Upper lobe of left lung (tissue), 6 donors: ENCODE measurements around the gene PLEKHG7. TPM values are rescaled to one million over a fixed set of nuclear protein-coding genes. Genes with fewer than 3 reads are reported as not detected.
A peak's percentile ranks its signal among the peaks of the same experiment; 100 is the strongest.
"Not testable (repeated sequence)": the region's sequence is repeated elsewhere in the genome, so short reads cannot be mapped to it uniquely, and the experiment has no call there.

Experiments used
- ATAC-seq, 2 donors: fragments of 200-7000 bp; cut with Tn5 transposase; one replicate each; pipeline ENCODE4 v1.9.1; 2022; ENCODE audit warnings: mild to moderate bottlenecking in 2 of 2, moderate library complexity in 2 of 2; ENCODE audit not compliant: low FRiP score in 2 of 2
- DNase-seq, 2 donors: peaks; one replicate each; pipeline ENCODE4 v3.0.0-alpha.2; 2019 to 2020
- H3K27ac ChIP-seq, 4 donors: fragments of 200-600 bp; sonication (generic); one replicate each; pipeline ENCODE4 v1.5.1; 2016 to 2019
- H3K27me3 ChIP-seq, 4 donors: fragments of 200-600 bp; sonication (generic); one replicate each; pipeline ENCODE4 v1.5.1; 2017 to 2019
- H3K36me3 ChIP-seq, 4 donors: fragments of 200-600 bp; sonication (generic); one replicate each; pipeline ENCODE4 v1.5.1; 2016 to 2019
- H3K4me1 ChIP-seq, 4 donors: fragments of 200-600 bp; sonication (generic); one replicate each; pipeline ENCODE4 v1.5.1; 2018 to 2019
- H3K4me3 ChIP-seq, 4 donors: fragments of 200-600 bp; sonication (generic); one replicate each; pipeline ENCODE4 v1.5.1; 2017 to 2019; ENCODE audit warnings: mild to moderate bottlenecking in 2 of 4, moderate library complexity in 1 of 4
- H3K9me3 ChIP-seq, 4 donors: fragments of 200-600 bp; sonication (generic); one replicate each; pipeline ENCODE4 v1.5.1; 2018 to 2019
- EP300 ChIP-seq, 4 donors: sonication (generic); formaldehyde crosslinking; IDR thresholded peaks; one replicate each; pipeline ENCODE4 v1.5.1; 2017; ENCODE audit warnings: antibody characterized with exemption in 4 of 4, control low read depth in 2 of 4
- POLR2A ChIP-seq, 4 donors: fragments of 450-650 bp; IDR thresholded peaks; one replicate each; pipeline ENCODE4 v1.5.1; 2016 to 2017; ENCODE audit warnings: antibody characterized with exemption in 4 of 4, mild to moderate bottlenecking in 2 of 4
- POLR2AphosphoS5 ChIP-seq, 2 donors: sonication (generic); formaldehyde crosslinking; IDR thresholded peaks; one replicate each; pipeline ENCODE4 v1.5.1; 2017; ENCODE audit warnings: antibody characterized with exemption in 2 of 2
- WGBS, 2 donors: methylation state at CpG; one replicate each; pipeline ENCODE4 v1.1.5; 2017 to 2018; 5-methylcytosine and 5-hydroxymethylcytosine counted together
- total RNA-seq, 6 donors: library from RNA; depleted of rRNA in 4 of 6; stranded (reverse); fragments of >200 nt in 4 of 6; gene quantifications; one replicate each; pipeline versions ENCODE4 v1.1.0 to v1.2.1, GENCODE V29; 2016 to 2021
- TF ChIP-seq, protein P1 (sequence below), 6 experiments: fragments of 450-650 bp in 4 of 6; fragments of 200-600 bp in 2 of 6; sonication (generic) in 2 of 6; IDR thresholded peaks; one replicate each; pipeline ENCODE4 v1.5.1; 2016 to 2019; ENCODE audit warnings: antibody characterized with exemption in 6 of 6
- donor health status: DM: no; HTN: no; CAD: no; lungs with moderate emphysema.
- donor health status: DM: no; HTN: yes; CAD: no; lungs with severe emphysema.

Gene PLEKHG7
- total RNA-seq, 6 donors from 2014 or later, result 0.91 to 15.9 (median 2.0) TPM; not detected in 1

DNA sequence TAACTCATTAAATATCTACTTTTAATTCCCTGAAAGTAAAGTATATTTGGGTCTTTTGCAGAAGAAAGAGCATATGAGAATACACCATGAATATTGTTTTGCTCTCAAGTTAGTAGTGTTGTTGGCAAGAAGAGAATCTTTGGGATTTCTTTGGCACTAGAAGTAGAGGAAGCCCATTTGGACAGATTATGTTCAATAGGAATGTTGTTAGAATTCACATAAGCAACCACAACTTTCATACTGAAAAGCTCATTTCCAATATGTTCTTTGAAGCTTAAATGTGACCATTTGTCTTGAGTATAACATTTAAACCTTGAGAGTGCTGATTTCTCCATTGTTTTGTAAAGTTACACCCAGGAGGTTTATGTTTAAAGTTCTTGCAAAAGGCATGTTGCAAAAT is 37.6 kb downstream of the PLEKHG7 start:
- no peak for DNase-seq

DNA sequence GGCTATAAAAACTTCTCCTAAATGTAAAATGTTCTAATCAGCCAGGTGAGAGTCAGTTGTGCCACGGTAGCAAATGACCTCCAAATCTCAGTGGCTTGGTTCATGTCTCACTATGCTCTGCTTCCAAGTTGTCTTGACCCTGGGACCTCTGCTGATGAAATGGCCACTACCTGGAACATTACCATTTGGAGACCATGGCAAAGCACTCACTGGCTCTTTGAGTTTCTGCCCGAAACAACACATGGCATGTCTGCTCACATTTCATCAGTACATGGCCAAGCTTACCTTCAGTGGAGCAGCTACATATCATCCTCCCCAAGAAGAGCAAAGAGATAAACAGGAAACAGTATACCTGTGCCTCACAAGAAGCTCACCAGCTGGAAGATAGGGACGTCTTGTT is 40.2 kb downstream of the PLEKHG7 start:
- TF ChIP-seq POLR2A (IDR thresholded peaks at IDR 0.05) (no peak), POLR2AphosphoS5 (IDR thresholded peaks at IDR 0.05) (no peak), EP300 (IDR thresholded peaks at IDR 0.05) (no peak)
- TF ChIP-seq, protein P1, sequence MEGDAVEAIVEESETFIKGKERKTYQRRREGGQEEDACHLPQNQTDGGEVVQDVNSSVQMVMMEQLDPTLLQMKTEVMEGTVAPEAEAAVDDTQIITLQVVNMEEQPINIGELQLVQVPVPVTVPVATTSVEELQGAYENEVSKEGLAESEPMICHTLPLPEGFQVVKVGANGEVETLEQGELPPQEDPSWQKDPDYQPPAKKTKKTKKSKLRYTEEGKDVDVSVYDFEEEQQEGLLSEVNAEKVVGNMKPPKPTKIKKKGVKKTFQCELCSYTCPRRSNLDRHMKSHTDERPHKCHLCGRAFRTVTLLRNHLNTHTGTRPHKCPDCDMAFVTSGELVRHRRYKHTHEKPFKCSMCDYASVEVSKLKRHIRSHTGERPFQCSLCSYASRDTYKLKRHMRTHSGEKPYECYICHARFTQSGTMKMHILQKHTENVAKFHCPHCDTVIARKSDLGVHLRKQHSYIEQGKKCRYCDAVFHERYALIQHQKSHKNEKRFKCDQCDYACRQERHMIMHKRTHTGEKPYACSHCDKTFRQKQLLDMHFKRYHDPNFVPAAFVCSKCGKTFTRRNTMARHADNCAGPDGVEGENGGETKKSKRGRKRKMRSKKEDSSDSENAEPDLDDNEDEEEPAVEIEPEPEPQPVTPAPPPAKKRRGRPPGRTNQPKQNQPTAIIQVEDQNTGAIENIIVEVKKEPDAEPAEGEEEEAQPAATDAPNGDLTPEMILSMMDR (IDR thresholded peaks at IDR 0.05), result no peak
- Histone ChIP-seq H3K4me3 (no peak overlapping the region), H3K9me3 (no peaks in the 10 kb centered on the region), H3K36me3 (no peaks in the 10 kb centered on the region), H3K27ac (no peak overlapping the region), H3K4me1 (peaks cover 0 to 8% (median 0%) of the 10 kb centered on the region in 4 donors), H3K27me3 (no peaks in the 10 kb centered on the region)
- WGBS, 2 donors, result 77 to 94% methylated on average over 3 of the region's 3 CpGs
- DNase-seq (no peak), ATAC-seq (no peak)

More for the DNA sequence above, 37.6 kb downstream of the PLEKHG7 start:
- Histone ChIP-seq H3K4me3 (no peak overlapping the region), H3K36me3 (no peaks in the 10 kb centered on the region), H3K27ac (no peak overlapping the region), H3K9me3 (no peaks in the 10 kb centered on the region), H3K27me3 (no peaks in the 10 kb centered on the region), H3K4me1 (peaks cover 0 to 10% (median 5%) of the 10 kb centered on the region in 4 donors)
- ATAC-seq, result no peak
- no peak for TF ChIP-seq POLR2AphosphoS5 (IDR thresholded peaks at IDR 0.05)
- TF ChIP-seq, protein P1 (IDR thresholded peaks at IDR 0.05), result no peak
- TF ChIP-seq EP300 (IDR thresholded peaks at IDR 0.05), result no peak
- no peak for TF ChIP-seq POLR2A (IDR thresholded peaks at IDR 0.05)

DNA sequence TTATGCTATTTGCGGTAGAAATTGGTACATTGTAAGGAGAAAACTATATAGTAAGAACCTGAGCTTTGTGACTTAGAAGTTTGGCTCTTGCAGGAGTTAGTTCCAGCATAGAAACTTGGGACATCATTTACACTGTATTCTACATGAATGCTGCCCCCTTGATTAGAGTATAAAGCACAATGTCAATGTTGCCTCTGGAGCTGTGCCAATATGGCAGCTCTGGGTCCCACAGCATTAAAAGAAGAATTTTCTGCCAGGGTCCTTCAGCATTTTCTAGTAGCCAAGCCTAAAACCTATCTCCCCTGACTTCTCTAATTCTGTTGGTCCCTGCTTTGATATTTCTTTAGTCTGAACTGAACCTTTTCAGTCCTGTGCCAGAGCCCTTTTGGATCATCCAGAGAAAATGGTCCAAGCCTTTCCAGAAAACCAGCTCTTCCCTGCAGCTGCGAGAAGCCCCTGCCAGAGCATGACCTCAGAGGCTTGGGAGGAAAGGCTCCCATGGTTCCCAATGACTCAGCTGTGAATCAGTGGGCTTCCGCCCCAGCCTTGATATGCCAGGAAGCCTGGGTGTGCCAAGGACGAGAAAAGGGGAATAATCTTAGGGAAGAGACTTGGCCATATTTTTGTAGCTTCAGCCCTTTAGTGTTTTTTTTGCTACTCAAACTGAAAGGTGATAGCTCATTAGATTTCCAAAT is 43.2 kb downstream of the PLEKHG7 start:
- DNase-seq, result peak in 1 of 2 donors; percentile 27
- Histone ChIP-seq H3K36me3 (no peaks in the 10 kb centered on the region), H3K4me3 (no peak overlapping the region), H3K27me3 (no peaks in the 10 kb centered on the region), H3K4me1 (peaks cover 0 to 8% (median 0%) of the 10 kb centered on the region in 4 donors), H3K9me3 (no peaks in the 10 kb centered on the region), H3K27ac (peak overlapping the region in 3 of 4 donors; percentile 13 to 75 (median 17))
- WGBS, 2 donors, result 74 to 79% methylated on average over 3 to 4 of the region's 4 CpGs
- TF ChIP-seq, protein P1 (IDR thresholded peaks at IDR 0.05), result no peak
- TF ChIP-seq EP300 (IDR thresholded peaks at IDR 0.05) (peak in 2 of 4 donors; percentile 21 to 79), POLR2AphosphoS5 (IDR thresholded peaks at IDR 0.05) (peak; percentile 21 to 75)
- ATAC-seq, result peak in 1 of 2 donors; percentile 98

DNA sequence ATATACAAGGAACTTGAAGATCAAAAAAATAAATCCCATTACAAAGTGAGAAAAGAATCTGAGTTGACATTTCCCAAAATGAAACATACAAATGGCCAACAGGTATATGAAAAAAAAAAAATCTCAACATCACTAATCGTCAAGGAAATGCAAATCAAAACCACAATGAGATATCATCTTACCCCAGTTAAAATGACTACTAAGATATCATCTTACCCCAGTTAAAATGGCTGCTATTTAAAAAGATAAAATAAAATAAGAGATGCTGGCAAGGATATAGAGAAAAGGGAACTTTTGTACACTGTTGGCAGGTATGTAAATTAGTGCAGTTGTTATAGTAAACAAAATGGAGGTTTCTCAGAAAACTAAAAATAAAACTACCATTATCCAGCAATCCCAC is 44.4 kb downstream of the PLEKHG7 start:
- TF ChIP-seq, protein P1 (IDR thresholded peaks at IDR 0.05), result no peak
- TF ChIP-seq EP300 (IDR thresholded peaks at IDR 0.05), result no peak
- TF ChIP-seq POLR2A (IDR thresholded peaks at IDR 0.05), result no peak
- DNase-seq (no peak), ATAC-seq (no peak)
- no peak overlapping the region for H3K4me3 ChIP-seq
- H3K4me1 ChIP-seq, result peaks cover 0 to 8% (median 0%) of the 10 kb centered on the region in 4 donors
- no peak overlapping the region for H3K27ac ChIP-seq
- WGBS, 2 donors, result 49 to 83% methylated on average over 1 of the region's 1 CpG
- no peaks in the 10 kb centered on the region for H3K27me3 ChIP-seq
- no peaks in the 10 kb centered on the region for H3K36me3 ChIP-seq
- no peaks in the 10 kb centered on the region for H3K9me3 ChIP-seq

DNA sequence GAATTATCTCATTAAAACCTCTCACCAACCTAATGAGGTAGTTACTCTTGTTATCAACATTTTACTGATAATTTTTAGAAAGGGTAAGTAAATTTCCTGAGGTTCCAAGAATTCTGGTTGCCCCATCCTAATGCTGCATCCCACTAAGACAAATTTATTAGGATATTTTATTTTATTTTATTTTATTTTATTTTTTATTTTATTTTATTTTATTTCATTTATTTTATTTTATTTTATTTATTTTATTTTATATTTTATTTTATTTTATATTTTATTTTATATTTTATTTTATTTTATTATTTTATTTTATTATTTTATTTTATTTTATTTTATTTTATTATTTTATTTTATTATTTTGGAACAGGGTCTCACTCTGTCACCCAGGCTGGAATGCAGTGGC is 46.9 kb downstream of the PLEKHG7 start:
- not testable (repeated sequence) for H3K9me3 ChIP-seq, H3K27me3 ChIP-seq, H3K4me3 ChIP-seq, H3K36me3 ChIP-seq, H3K4me1 ChIP-seq, H3K27ac ChIP-seq, DNase-seq, ATAC-seq
